Measurements from ENCODE around the gene EIF4EBP3.
A peak's percentile ranks its signal among the peaks of the same experiment; 100 is the strongest.

Gene EIF4EBP3

DNA sequence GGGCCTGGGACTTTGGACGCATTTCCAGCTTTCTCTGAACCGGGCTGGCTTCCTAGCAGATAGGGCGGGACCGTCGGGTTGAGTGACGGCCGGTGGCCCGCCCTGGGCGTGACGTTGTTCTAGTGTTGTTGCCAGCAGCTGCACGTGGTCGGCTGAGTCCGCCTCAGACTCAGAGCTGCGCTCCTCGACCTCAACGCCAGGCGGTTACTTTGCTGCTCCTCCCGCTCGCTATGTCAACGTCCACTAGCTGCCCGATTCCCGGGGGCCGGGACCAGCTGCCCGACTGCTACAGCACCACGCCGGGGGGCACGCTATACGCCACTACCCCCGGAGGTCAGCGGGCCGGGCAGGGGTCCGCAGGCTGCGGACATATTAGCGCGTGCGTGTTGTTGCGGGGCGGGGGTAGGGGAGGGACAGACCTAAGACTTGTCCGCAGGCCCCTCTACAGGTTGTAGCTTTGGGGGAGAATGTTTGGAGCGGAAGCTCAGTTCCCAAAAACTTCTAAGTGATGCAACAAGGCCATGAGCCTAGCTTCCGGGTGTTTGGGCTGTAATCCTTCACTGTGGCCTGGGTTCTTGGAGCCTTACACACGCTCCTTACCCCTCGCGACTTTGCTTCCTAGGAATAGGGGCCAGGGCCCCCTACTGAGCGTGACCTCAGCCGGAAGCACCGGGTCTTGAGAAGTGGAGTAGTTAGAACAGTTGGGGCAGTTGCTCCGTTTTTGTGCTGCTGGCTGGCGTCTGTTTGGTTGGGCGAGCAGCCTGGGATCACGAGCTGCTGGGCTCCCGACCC, at the start of gene EIF4EBP3:
EIF4EBP3 (plus strand) TSS at position 155 of the 792 bp plus-strand sequence; CDS start at position 231, 76 bp downstream.
- no peaks in the 10 kb centered on the region for H3K9me3 Mint-ChIP-seq
- H3K27me3 Mint-ChIP-seq (ENCODE audit: low read depth), result no peaks in the 10 kb centered on the region
- peak within 1 kb of the TSS; percentile 80 for H3K4me3 Mint-ChIP-seq
- H3K4me1 Mint-ChIP-seq (ENCODE audit: low read depth), result peaks cover 31% of the 10 kb centered on the region
- H3K27ac Mint-ChIP-seq, result peak within 1 kb of the TSS; percentile 89
- peaks cover 35% of the 10 kb centered on the region for H3K36me3 Mint-ChIP-seq (ENCODE audit: low read depth)

DNA sequence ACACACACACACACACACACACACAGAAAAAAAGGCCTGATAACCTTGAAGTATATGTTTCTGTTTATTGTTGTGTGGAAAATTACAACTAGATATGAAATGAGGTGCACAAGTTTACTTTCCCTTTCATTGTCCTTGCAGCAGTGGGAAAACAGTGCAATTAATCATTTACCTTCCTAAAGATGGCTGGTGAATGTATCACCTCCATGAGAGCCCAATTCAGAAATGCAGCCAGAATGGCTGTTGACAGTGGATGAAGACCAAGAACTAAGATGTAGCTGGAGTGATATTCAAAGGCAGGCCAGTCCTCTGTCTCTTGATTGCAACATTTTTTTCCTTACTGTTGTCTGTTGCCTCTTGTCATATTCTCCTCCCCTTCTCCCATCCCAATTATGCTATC, 49.6 kb upstream of the EIF4EBP3 start:
- Mint-ChIP-seq H3K27me3 (ENCODE audit: low read depth) (no peaks in the 10 kb centered on the region), H3K27ac (no peak overlapping the region), H3K4me3 (no peak overlapping the region), H3K9me3 (no peaks in the 10 kb centered on the region), H3K36me3 (ENCODE audit: low read depth) (peaks cover 28% of the 10 kb centered on the region), H3K4me1 (ENCODE audit: low read depth) (peaks cover 3% of the 10 kb centered on the region)

DNA sequence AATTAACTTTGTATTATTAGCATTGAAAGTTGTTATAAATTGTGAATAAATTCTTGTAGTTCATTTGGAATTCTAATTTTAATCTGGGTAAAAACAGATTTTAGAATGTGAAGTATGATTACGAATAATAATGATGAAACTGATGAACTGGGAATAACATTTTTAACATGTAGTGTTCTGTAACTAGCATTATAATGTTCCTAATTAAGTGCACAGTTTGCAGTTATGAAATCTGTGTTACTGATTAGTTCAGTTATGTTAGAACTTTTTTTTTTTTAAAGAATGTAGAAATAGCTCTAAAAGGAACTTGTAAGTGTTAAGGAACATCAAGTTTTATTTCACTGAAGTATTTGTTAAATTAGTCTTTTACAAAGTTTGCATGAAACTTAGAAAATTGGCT, 48.9 kb upstream of the EIF4EBP3 start:
- Mint-ChIP-seq H3K9me3 (no peaks in the 10 kb centered on the region), H3K36me3 (ENCODE audit: low read depth) (peaks cover 24% of the 10 kb centered on the region), H3K27ac (no peak overlapping the region), H3K4me1 (ENCODE audit: low read depth) (peaks cover 3% of the 10 kb centered on the region), H3K4me3 (no peak overlapping the region), H3K27me3 (ENCODE audit: low read depth) (no peaks in the 10 kb centered on the region)

DNA sequence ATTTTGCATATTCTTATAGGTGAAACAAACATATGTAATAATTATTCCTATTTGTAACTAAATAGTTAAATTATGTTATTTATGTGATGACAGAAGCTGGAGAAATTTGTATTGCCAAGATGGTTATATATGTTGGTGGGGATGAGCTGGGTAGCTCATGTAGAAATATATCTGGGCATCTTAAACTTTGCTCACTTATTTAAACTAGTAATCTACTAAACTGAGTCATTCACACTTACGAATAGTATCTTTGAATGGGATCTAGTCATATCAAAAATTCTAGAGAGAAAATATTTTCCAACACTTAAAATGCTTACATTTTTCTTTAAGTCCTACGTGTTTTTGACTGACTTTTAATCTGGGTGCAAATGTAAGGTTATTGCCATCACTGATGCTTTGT, 44.6 kb upstream of the EIF4EBP3 start:
- peaks cover 2% of the 10 kb centered on the region for H3K4me1 Mint-ChIP-seq (ENCODE audit: low read depth)
- no peak overlapping the region for H3K4me3 Mint-ChIP-seq
- H3K9me3 Mint-ChIP-seq, result no peaks in the 10 kb centered on the region
- H3K27ac Mint-ChIP-seq, result no peak overlapping the region
- peaks cover 19% of the 10 kb centered on the region for H3K36me3 Mint-ChIP-seq (ENCODE audit: low read depth)
- H3K27me3 Mint-ChIP-seq (ENCODE audit: low read depth), result no peaks in the 10 kb centered on the region

DNA sequence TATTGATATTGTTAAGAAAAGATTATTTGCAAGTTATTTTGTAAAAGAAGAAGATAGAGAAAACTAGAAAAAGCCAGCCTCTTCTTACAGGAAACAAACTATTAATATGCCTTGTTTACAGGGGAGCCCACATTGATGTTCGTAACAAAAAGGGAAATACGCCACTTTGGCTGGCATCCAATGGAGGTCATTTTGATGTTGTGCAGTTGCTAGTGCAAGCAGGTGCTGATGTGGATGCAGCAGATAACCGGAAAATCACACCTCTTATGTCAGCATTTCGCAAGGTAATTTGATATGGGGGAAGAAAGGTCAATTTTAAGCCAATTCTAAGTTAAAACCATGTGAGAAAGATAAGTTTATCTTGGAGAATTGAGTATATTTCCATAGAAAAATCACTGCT, 37.6 kb upstream of the EIF4EBP3 start:
- Mint-ChIP-seq H3K27ac (no peak overlapping the region), H3K4me1 (ENCODE audit: low read depth) (no peaks in the 10 kb centered on the region), H3K36me3 (ENCODE audit: low read depth) (peaks cover 45% of the 10 kb centered on the region), H3K4me3 (no peak overlapping the region), H3K27me3 (ENCODE audit: low read depth) (no peaks in the 10 kb centered on the region), H3K9me3 (no peaks in the 10 kb centered on the region)

DNA sequence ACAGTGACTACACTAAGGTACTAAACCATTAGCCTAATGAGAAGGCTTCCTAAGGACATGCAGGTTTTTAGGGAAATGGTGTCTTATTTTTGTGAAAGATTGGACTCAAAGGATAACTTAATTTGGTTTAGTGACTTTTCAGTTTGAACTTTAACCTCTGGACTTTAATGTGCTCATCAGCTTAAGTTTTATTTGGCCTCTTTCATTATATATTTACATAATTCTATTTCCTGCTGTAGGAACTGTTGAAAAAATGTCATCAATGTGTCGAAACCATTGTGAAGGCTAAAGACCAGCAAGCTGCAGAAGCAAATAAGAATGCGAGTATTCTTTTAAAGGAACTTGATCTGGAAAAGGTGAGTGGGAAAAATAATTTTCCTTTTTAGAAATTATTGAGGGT, 34.3 kb upstream of the EIF4EBP3 start:
- Mint-ChIP-seq H3K4me1 (ENCODE audit: low read depth) (no peaks in the 10 kb centered on the region), H3K4me3 (no peak overlapping the region), H3K27me3 (ENCODE audit: low read depth) (no peaks in the 10 kb centered on the region), H3K9me3 (peaks cover 3% of the 10 kb centered on the region), H3K36me3 (ENCODE audit: low read depth) (peaks cover 49% of the 10 kb centered on the region), H3K27ac (no peak overlapping the region)

DNA sequence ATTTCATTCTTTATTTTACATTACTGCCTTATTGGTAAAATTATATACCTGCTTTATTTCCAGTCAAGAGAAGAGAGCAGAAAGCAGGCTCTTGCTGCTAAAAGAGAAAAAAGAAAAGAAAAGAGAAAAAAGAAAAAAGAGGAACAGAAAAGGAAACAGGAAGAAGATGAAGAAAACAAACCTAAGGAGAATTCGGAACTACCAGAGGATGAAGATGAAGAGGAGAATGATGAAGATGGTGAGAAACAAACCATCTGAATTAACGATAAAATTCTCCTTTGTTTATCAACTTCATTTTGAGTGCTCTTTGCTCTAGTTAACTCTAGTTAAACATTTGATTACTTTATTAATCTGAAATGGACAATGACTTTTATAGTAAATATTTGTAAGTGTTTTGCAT, 23.5 kb upstream of the EIF4EBP3 start:
- Mint-ChIP-seq H3K9me3 (no peaks in the 10 kb centered on the region), H3K36me3 (ENCODE audit: low read depth) (peaks cover 29% of the 10 kb centered on the region), H3K27ac (no peak overlapping the region), H3K27me3 (ENCODE audit: low read depth) (no peaks in the 10 kb centered on the region), H3K4me3 (no peak overlapping the region), H3K4me1 (ENCODE audit: low read depth) (no peaks in the 10 kb centered on the region)

DNA sequence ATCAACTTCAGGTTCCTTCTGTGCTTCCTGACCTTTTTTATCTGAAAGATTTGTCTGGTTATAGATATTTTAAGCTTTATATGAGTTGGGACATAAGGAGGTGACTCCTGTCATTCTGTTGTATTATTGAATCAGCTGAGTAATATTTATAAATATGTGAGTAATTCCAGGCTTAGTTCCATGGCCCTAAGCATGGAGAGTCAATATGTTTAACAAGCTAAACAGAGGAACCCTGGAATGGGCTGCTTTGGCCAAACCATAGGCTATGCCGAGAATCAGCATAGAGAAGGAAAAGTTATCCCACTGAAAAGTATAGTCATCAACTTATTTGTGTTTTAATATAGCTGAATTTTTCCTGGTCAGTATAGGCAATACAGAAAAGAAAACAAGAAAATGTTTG, 7.2 kb upstream of the EIF4EBP3 start:
- Mint-ChIP-seq H3K27ac (no peak overlapping the region), H3K27me3 (ENCODE audit: low read depth) (no peaks in the 10 kb centered on the region), H3K36me3 (ENCODE audit: low read depth) (peaks cover 35% of the 10 kb centered on the region), H3K4me3 (no peak overlapping the region), H3K4me1 (ENCODE audit: low read depth) (peaks cover 1% of the 10 kb centered on the region), H3K9me3 (no peaks in the 10 kb centered on the region)

DNA sequence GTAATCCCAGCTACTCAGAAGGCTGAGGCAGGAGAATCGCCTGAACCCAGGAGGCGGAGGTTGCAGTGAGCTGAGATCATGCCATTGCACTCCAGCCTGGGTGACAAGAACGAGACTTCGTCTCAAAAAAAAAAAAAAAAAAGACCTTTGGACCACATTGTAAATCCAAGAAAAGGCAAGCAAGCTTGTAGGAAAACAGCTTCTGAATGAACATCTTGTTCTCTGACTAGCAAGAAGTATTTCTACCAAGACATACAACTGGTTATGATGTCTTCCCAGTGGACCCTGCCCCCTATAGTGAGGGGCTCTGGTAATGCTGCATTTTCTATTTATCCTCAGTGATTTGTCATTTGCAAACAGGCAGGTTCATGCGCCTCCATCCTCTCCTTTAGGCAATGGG, 4.5 kb upstream of the EIF4EBP3 start:
- Mint-ChIP-seq H3K36me3 (ENCODE audit: low read depth) (peaks cover 26% of the 10 kb centered on the region), H3K4me3 (no peak overlapping the region), H3K27me3 (ENCODE audit: low read depth) (no peaks in the 10 kb centered on the region), H3K27ac (no peak overlapping the region), H3K4me1 (ENCODE audit: low read depth) (peaks cover 9% of the 10 kb centered on the region), H3K9me3 (no peaks in the 10 kb centered on the region)

DNA sequence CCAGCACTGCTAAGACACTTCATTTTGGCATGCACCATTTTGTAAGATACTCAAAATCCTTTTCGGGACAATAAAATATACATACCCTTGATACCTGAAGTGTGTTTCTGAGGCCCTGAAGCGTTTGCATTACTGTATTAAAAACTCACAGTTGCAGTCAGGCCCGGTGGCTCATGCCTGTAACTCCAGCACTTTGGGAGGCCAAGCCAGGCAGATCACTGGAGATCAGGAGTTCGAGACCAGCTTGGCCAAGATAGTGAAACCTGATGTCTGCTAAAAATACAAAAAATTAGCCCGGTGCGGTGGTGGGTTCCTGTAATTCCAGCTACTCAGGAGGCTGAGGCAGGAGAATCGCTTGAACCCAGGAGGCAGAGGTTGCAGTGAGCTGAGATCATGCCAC, 2.5 kb upstream of the EIF4EBP3 start:
- Mint-ChIP-seq H3K9me3 (no peaks in the 10 kb centered on the region), H3K27me3 (ENCODE audit: low read depth) (no peaks in the 10 kb centered on the region), H3K4me1 (ENCODE audit: low read depth) (peaks cover 24% of the 10 kb centered on the region), H3K36me3 (ENCODE audit: low read depth) (peaks cover 21% of the 10 kb centered on the region), H3K27ac (no peak overlapping the region), H3K4me3 (no peak overlapping the region)

DNA sequence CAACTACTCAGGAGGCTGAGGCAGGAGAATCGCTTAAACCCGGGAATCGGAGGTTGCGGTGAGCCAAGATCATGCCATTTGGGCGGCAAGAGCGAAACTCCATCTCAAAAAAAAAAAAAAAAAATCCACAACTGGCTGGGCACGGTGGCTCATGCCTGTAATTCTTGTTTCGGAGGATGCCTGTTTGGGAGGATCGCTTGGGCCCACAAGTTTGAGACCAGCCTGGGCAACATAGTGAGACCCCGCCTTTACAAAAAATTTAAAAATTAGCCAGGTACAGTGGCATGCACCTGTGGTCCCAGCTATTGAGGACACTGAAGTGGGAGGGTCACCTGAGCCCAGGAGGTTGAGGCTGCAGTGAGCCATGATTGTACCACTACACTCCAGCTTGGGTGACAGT, 1.9 kb upstream of the EIF4EBP3 start:
- peaks cover 27% of the 10 kb centered on the region for H3K4me1 Mint-ChIP-seq (ENCODE audit: low read depth)
- no peaks in the 10 kb centered on the region for H3K9me3 Mint-ChIP-seq
- no peaks in the 10 kb centered on the region for H3K27me3 Mint-ChIP-seq (ENCODE audit: low read depth)
- no peak overlapping the region for H3K4me3 Mint-ChIP-seq
- H3K36me3 Mint-ChIP-seq (ENCODE audit: low read depth), result peaks cover 27% of the 10 kb centered on the region
- no peak overlapping the region for H3K27ac Mint-ChIP-seq

DNA sequence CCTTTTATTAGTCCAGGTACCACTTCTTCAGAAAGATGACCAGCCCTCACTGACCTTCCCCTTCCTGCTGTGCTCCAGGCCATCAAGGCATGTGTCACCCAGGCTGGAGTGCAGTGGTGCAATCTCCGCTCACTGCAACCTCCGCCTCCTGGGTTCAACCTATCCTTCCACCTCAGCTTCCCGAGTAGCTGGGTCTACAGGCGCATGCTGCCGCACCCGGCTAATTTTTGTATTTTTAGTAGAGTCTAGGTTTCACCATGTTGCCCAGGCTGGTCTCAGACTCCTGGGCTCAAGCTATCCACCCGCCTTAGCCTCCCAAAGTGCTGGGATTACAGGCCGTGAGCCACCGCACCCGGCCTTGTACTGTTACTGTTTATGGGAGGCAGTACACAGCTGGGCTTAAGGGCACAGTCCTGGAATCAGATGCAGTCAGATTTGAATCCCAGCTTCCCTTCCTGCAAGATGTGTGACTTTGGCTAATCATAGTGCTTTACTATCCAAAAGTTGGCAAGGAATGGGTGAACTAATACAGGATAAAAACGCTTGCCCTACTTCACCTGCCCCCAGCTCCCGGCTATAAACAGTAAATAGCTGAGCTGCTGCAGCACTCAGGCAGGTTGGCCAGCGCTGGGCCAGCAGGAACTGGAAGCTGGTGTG, 483 bp upstream of the EIF4EBP3 start:
- Mint-ChIP-seq H3K4me1 (ENCODE audit: low read depth) (peaks cover 31% of the 10 kb centered on the region), H3K4me3 (no peak overlapping the region), H3K27me3 (ENCODE audit: low read depth) (no peaks in the 10 kb centered on the region), H3K9me3 (no peaks in the 10 kb centered on the region), H3K27ac (peak overlapping the region; percentile 89), H3K36me3 (ENCODE audit: low read depth) (peaks cover 34% of the 10 kb centered on the region)

DNA sequence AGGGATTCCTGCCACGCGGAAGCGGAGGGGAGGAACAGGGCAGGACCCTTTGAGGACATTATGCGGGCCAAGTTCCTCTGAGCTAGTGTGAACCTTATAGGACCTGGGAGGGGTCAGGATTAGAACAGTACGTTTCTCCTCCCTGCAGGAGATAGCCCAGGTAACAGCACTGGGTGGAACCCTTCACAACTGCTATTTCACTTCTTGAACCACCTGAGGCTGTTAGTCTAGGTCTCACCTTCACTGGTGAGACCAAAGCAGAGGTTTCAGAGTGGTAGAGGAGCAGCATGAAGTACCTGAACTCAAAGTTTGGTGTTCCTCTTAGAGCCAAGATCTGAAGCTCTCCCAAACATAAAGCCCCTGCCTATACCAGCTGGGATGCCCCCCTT, 832 bp downstream of the EIF4EBP3 start:
- H3K9me3 Mint-ChIP-seq, result no peaks in the 10 kb centered on the region
- peaks cover 41% of the 10 kb centered on the region for H3K36me3 Mint-ChIP-seq (ENCODE audit: low read depth)
- H3K4me3 Mint-ChIP-seq, result peak overlapping the region; percentile 80
- peak overlapping the region; percentile 89 for H3K27ac Mint-ChIP-seq
- peaks cover 37% of the 10 kb centered on the region for H3K4me1 Mint-ChIP-seq (ENCODE audit: low read depth)
- no peaks in the 10 kb centered on the region for H3K27me3 Mint-ChIP-seq (ENCODE audit: low read depth)

DNA sequence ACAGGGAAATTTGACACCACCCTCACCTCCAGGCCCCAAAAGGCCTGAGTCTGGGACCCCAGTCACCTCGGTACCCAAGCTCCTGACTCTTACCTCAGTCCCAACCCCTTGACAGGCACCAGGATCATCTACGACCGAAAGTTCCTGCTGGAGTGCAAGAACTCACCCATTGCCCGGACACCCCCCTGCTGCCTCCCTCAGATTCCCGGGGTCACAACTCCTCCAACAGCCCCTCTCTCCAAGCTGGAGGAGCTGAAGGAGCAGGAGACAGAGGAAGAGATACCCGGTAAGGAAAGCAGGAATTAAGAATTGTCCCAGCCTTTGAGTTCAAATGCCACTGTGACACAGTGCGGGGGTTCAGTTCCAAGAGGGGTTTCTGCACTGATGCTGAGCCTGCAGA, 1.3 kb downstream of the EIF4EBP3 start:
- Mint-ChIP-seq H3K36me3 (ENCODE audit: low read depth) (peaks cover 45% of the 10 kb centered on the region), H3K27me3 (ENCODE audit: low read depth) (no peaks in the 10 kb centered on the region), H3K4me1 (ENCODE audit: low read depth) (peaks cover 42% of the 10 kb centered on the region), H3K4me3 (no peak overlapping the region), H3K9me3 (no peaks in the 10 kb centered on the region), H3K27ac (peak overlapping the region; percentile 89)
